Measurements from ENCODE around the gene VPS41. TPM values are rescaled to one million over a fixed set of nuclear protein-coding genes. Genes with fewer than 3 reads are reported as not detected.

The VPS41 gene
- total and polyA plus RNA-seq, 11 donors, result 6.0 to 55.8 (median 42.8) TPM

DNA sequence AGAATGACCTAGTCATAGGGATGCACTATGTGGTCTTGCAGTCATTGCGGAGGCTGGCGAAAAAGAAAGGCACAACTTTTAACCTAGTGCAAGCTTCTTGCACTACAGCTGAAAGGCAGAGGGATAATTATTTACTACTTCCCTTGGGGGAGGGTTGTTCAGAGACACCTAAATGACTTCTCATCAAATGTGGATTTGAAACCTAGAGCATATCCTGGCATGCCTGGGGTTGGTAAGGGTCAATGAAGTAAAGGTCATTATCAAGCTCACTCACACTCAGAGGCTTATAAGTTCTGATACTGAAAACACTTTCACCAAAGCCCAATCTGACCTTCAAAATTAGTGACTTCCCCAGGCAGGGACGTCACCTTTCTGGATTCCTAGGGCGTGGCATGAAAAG lies 168.9 kb downstream of the VPS41 start:
- peaks cover 0 to 86% (median 59%) of the 10 kb centered on the region in 9 donors for H3K36me3 ChIP-seq
- TF ChIP-seq, protein P1, sequence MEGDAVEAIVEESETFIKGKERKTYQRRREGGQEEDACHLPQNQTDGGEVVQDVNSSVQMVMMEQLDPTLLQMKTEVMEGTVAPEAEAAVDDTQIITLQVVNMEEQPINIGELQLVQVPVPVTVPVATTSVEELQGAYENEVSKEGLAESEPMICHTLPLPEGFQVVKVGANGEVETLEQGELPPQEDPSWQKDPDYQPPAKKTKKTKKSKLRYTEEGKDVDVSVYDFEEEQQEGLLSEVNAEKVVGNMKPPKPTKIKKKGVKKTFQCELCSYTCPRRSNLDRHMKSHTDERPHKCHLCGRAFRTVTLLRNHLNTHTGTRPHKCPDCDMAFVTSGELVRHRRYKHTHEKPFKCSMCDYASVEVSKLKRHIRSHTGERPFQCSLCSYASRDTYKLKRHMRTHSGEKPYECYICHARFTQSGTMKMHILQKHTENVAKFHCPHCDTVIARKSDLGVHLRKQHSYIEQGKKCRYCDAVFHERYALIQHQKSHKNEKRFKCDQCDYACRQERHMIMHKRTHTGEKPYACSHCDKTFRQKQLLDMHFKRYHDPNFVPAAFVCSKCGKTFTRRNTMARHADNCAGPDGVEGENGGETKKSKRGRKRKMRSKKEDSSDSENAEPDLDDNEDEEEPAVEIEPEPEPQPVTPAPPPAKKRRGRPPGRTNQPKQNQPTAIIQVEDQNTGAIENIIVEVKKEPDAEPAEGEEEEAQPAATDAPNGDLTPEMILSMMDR (IDR thresholded peaks at IDR 0.05), result no peak
- no peak for TF ChIP-seq POLR2A (IDR thresholded peaks at IDR 0.05)
- H3K4me3 ChIP-seq, result no peak overlapping the region
- H3K27ac ChIP-seq, result no peak overlapping the region
- WGBS, 4 donors, result 93 to 98% (median 96%) methylated on average over 4 of the region's 4 CpGs
- H3K4me1 ChIP-seq, result peaks cover 0 to 3% (median 0%) of the 10 kb centered on the region in 12 donors
- no peaks in the 10 kb centered on the region for H3K27me3 ChIP-seq
- H3K9me3 ChIP-seq, result no peaks in the 10 kb centered on the region
- ATAC-seq, result no peak
- DNase-seq, result no peak
- intact Hi-C loops (cut with DNase I), result loop anchor here in 4 of 10 donors (10.0 kb wide), 4 partner anchors 285 to 345 kb away; no protein-coding TSS in a partner anchor

DNA sequence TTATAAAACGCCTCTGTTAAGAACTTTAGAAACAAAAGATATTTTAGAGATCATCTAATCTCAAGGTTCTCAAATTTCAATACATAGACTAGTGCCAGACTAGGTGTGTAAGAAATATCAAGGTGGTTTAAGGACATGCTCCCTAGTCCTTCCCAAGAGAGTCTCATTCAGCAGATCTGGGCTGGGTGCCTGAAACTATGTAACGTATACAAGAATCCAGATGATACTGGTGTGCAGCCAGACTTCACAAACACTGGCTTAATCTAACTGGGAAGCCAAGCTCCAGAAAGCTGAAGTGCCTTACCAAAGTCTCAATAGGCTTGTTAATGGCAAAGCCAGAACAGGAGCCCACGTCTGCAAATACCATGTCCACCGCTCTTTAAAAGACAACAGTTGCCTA lies 172.9 kb downstream of the VPS41 start:
- intact Hi-C loops (cut with DNase I), result no loop called here
- H3K27ac ChIP-seq, result no peak overlapping the region
- H3K27me3 ChIP-seq, result no peaks in the 10 kb centered on the region
- no peaks in the 10 kb centered on the region for H3K9me3 ChIP-seq
- no peak overlapping the region for H3K4me3 ChIP-seq
- 43 to 56% (median 50%) methylated on average over 4 of the region's 4 CpGs for WGBS, 4 donors
- no peak for ATAC-seq
- peaks cover 0 to 64% (median 26%) of the 10 kb centered on the region in 9 donors for H3K36me3 ChIP-seq
- DNase-seq, result no peak
- peaks cover 0 to 3% (median 0%) of the 10 kb centered on the region in 12 donors for H3K4me1 ChIP-seq
- TF ChIP-seq POLR2A (IDR thresholded peaks at IDR 0.05), result no peak
- TF ChIP-seq, protein P1 (IDR thresholded peaks at IDR 0.05), result no peak

- ATAC-seq (no peak), DNase-seq (no peak)
- Histone ChIP-seq H3K27ac (no peak overlapping the region), H3K4me1 (no peaks in the 10 kb centered on the region), H3K4me3 (no peak overlapping the region), H3K9me3 (no peaks in the 10 kb centered on the region), H3K27me3 (no peaks in the 10 kb centered on the region), H3K36me3 (peaks cover 0 to 62% (median 27%) of the 10 kb centered on the region in 9 donors)
- WGBS, 4 donors, result 90 to 96% (median 95%) methylated on average over 2 of the region's 2 CpGs
- TF ChIP-seq POLR2A (IDR thresholded peaks at IDR 0.05), result no peak
- TF ChIP-seq, protein P1 (IDR thresholded peaks at IDR 0.05), result no peak
- intact Hi-C loops (cut with DNase I), result no loop called here
Observed at GRCh38 chr7:38731215-38731614, 177.8 kb downstream of the VPS41 start.

GRCh38 chr7:38728145-38728544 lies 180.8 kb downstream of the VPS41 start:
- Histone ChIP-seq H3K4me3 (no peak overlapping the region), H3K9me3 (no peaks in the 10 kb centered on the region), H3K36me3 (peaks cover 0 to 68% (median 42%) of the 10 kb centered on the region in 9 donors), H3K4me1 (no peaks in the 10 kb centered on the region), H3K27me3 (no peaks in the 10 kb centered on the region), H3K27ac (no peak overlapping the region)
- intact Hi-C loops (cut with DNase I), result no loop called here
- TF ChIP-seq, protein P1 (IDR thresholded peaks at IDR 0.05), result no peak
- no peak for TF ChIP-seq POLR2A (IDR thresholded peaks at IDR 0.05)
- WGBS, 4 donors, result 87 to 100% (median 94%) methylated on average over 3 of the region's 3 CpGs
- ATAC-seq (no peak), DNase-seq (no peak)
